ENCODE measurements around the gene BLOC1S3.

DNA sequence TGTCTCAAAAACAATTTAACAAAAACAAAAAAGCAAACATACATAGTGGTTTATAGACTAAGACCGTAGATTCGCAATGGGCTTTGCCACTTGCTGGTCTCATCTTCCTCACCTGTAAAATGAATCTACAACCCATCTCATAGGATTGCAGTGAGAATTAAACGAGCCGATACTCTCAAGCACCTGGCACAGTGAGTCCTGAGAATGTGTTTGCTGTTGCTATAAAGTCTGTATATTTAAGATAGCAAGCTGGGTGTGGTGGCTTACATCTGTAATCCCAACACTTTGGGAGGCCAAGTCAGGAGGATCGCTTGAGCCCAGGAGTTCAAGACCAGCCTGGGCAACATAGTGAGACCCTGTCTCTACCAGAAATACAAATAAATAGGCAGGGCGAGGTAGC lies 44.1 kb downstream of the BLOC1S3 start:
- TF ChIP-seq CTCF (IDR thresholded peaks at IDR 0.05) (no peak), POLR2A (IDR thresholded peaks at IDR 0.05) (no peak)

Data from right lobe of liver (tissue), 4 donors.